CD4-positive, alpha-beta T cell treated with Interleukin-6 at 100 ng/mL for 8 hours (primary cell): ENCODE data around the gene PKD1.
"Not testable (repeated sequence)": the region's sequence is repeated elsewhere in the genome, so short reads cannot be mapped to it uniquely, and the experiment has no call there.

Experiments used
- DNase-seq: peaks from one replicate; pipeline ENCODE4 v3.0.0-alpha.2; 2020; ENCODE audit warnings: mixed read lengths, low spot score

The PKD1 gene

DNA sequence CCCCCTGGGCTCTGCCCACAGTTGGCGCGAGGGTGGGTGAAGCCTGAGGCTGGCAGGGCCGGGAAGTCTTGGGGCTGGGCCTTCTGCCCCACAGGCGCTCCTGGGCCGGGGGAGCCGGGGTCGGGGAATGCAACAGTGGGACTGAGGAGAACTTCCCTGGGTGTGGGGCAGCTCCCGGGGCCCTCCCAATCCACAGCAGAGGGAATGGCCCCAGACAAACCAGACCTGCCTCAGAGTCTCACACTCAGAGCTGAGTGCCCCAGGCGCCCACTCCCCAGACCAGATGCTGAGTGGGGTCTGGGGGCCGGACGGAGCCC is 11.4 kb downstream of the PKD1 start:
- not testable (repeated sequence) for DNase-seq

DNA sequence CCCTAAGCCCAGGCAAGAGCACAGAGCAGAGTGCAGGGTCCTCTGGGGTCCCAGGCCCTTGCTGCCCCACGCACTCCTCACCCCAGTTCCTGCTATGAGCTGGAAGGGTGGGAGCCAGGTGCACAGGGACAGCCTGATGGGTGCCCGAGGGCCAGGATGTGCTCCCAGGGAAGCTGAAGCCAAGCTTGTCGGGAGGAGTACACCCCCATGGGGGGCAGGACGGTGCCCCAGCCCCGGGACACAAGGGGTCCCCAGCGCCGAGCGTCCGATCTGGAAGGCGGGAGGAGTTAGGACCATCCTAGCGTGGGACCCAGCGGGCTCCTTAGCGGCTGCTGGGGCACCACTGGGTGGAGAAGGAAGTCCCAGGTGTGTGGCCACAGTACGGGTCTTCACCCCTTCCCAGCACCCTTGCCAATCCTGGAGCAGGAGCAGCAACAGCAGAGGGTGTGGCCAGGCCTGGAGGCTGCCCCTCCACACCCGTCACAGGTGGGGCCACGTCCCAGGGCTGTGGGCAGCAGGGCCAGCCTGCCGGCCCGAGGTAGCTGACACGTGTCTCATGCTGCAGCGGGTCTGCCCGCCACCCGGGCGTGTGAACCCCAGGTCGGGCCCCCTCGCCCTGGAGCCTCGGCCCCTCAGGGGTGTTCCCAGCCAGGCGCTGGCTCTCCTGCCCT is 11.9 kb downstream of the PKD1 start:
- DNase-seq = not testable (repeated sequence)

- not testable (repeated sequence) for DNase-seq
Measured at GRCh38 chr16:2122934-2123683, 12.6 kb downstream of the PKD1 start.

- no peak for DNase-seq
Measured at GRCh38 chr16:2122429-2122828, 13.3 kb downstream of the PKD1 start.

- DNase-seq = no peak
Measured at GRCh38 chr16:2121853-2122252, 13.8 kb downstream of the PKD1 start.

DNA sequence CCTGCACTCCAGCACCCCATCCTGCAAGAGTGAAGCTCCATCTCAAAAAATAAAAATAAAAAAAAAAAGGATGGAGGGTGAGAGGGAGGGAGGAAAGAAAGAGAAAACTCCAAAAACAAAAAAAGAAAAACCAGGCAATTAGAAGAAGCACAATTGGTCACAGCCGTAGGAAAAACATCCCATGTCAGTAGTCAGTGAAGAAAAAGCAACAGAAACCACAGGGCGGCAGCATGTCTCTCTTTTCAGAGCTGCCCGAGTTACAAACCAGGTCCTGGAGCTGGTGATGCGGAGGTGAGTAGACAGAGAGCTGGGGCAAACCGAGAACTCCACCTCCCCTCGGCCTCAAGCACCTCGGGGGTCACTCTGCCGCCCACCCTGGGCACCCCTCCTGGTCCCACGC is 14.4 kb downstream of the PKD1 start:
- DNase-seq = peak; percentile 21

DNA sequence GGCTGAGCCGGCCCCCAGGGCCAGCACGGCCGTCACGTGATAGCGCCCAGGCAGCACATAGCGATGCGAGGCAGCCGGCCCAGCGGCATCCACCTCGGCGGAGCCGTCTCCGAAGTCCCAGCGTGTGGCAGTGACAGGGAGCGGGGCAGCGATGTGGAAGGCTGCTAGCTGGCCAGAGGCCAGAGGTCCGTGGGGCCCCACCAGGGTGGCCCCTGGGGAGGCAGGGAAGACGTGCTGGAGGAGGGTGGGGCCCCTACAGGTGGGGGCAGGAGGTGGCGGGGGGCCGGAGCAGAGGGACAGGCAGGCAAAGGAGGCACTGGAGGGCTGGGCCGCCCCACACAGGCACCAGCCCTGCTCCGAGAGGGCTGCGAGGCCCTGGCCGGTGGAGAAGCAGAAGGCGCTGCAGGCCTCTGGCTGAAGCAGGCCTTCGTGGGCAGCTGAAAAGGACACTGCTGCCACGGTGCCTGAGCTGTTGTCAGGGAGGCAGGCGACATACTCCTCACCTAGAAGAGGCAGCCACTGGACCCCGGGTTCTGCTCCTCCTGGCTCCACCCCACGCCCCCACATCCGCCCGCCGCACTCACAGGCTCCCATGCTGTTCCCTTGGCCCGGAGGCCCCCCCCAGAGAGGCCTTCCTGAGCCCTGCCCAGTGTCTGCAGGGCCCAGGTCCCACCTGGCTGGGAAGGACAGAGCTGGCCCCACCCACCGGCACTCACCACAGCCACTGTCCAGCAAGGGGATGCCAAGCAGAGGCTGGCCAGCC is 17.6 kb downstream of the PKD1 start:
- not testable (repeated sequence) for DNase-seq

DNA sequence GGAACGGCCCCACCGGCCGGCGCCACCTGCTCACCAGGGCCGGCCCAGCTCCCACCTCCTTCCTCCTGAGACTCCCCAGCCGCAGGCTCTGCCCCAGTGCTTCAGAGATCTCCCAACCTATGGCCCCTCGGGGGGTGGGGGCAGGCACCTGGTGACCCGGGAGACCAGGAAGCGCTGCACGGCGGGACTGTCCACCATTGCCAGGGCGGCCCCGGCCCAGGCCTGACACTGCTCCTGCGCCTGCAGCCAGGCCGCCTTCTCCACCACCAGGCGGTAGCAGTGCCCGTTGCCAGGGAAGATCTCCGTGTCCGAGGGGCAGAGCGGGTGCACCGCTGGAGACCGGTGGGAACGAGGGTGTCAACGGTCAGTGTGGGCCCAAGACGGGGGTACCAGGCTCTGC is 18.4 kb downstream of the PKD1 start:
- DNase-seq = not testable (repeated sequence)

DNA sequence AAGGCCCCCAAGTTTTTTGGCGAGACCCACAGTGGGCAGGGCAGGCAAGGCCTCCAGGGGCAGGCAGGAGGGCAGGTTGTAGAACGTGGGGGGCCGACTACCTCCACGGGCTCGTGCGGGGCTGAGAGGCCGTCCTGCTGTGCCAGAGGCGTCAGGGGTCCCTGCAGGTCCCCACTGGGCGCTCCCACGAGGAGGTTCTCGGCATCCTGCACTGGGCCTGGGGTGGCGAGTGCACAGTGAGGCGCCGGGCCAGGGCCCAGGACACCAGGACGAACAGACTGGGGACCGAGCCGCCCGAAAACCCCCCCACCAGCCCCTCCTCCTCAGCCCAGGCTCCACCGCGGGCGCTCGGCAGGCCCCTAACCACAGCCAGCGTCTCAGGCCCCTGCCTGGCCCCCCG is 19.3 kb downstream of the PKD1 start:
- DNase-seq = not testable (repeated sequence)

DNA sequence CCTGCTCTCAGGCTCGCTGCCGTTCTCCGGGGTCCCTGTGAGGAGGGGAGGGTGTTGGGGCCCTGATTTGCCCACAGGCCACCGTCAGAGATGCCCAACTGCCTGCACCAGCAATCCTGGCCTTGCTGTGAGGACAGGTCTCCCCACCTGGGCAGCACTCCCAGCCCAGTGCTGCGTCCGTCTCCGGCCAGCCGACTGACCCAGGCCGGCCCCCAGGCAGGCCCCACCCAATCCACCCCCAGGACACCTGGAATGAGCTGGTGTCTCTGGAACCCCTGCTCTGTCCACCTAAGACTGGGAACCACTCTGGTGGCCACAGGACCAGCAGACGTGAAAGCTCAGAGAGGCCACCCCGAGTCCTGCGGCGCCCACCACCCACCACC is 20.1 kb downstream of the PKD1 start:
- DNase-seq = no peak

DNA sequence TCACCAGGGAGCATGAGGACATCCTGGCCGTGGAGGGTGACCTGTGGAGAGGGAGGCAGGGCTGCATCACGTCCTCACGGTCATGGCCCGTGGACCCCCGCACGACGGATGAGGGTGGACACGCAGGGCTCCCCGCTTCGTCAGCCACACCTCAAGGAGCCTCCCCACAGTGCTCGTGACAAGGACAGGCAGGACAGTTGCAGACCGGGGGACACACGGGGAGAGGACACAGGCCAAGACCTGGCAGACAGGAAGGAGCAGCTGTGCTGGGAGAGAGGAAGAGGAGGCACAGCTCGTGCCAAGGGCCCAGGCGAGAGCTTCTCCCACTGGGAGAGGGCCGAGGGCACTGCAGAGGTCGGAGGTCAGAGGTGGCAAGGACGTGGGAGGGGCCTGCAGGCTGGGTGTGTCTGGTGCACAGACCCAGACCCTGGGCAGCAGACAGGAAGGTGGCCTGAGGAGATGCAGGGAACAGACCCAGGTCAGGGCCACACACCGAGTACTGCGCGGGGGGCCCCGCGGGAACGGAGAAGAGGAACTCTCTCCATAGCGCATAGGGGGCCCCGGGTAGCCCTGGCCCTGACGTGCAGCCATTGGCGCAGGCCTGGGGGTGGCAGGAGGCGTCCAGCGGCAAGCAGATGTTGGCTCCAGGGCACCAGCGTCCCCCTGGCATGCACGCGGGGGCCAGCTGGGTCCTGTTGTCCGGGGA is 20.7 kb downstream of the PKD1 start:
- DNase-seq = not testable (repeated sequence)

- DNase-seq = not testable (repeated sequence)
Measured at GRCh38 chr16:2114225-2114624, 21.5 kb downstream of the PKD1 start.

DNA sequence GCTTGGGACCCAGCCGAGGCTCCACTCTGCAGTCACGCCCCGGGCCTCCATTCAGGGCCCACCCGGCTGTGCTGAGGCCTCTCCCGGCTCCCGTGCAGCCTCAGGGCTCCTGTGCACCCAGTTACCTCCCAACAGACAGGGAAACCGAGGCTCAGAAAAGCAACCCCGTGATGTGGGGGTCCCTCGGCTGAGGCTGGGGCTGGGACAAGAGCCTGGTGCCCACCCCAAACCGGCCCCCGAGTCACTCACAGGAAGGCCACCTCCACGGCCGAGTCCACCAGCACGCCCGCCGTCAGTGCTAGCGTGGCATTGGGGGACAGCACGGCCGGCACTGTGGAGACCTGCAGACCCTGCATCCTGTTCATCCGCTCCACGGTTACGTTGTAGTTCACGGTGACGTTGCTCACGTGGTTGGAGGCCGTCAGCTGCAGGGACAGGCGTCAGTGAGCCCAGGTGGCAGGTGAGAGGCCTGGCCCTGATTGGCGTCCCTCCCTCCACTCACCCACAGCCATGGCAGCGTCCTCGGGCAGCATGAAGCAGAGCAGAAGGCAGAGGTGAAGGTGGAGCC is 23.1 kb downstream of the PKD1 start:
- not testable (repeated sequence) for DNase-seq

- DNase-seq = not testable (repeated sequence)
Measured at GRCh38 chr16:2111412-2112335, 24.0 kb downstream of the PKD1 start.

DNA sequence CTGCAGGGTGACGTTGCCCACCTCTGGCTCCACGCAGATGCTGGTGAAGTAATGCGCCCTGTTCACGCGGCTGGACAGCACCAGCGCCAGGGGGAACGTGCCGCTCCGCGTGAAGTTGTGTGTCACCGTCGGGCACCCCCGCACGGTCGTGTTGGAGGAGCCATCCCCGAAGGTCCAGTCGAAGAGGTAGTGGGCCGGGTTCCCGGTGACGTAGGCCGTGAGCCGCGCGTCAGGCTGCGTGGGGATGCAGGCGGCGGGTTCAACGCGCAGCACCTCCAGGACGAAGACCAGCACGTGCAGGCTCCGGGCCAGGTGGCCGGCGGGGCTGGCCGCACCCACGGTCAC is 24.7 kb downstream of the PKD1 start:
- not testable (repeated sequence) for DNase-seq

- not testable (repeated sequence) for DNase-seq
Measured at GRCh38 chr16:2110332-2111008, 25.2 kb downstream of the PKD1 start.

DNA sequence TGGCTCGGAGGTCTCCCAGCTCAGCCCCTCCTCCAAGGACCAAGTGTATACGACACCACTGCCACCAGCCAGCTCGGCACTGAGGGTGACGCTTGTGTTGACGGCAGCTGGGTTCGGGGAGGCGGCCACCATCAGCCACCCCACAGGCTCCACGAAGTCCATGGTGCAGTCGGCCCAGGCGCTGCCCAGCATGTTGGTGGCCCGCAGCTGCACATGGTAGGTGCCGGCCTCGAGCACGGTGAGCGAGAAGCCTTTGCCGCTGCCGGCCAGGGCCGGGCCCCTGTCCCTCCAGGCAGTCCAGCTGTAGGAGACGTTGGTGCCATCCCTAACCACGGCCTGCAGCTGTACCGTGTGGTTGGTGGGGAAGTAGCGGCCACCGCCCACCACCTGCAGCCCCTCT is 25.8 kb downstream of the PKD1 start:
- not testable (repeated sequence) for DNase-seq

GRCh38 chr16:2109271-2109580 is 26.5 kb downstream of the PKD1 start:
- not testable (repeated sequence) for DNase-seq

- DNase-seq = not testable (repeated sequence)
Measured at GRCh38 chr16:2108446-2109270, 27.0 kb downstream of the PKD1 start.

- DNase-seq = not testable (repeated sequence)
Measured at GRCh38 chr16:2107791-2108125, 27.9 kb downstream of the PKD1 start.
